Activated CD8-positive, alpha-beta T cell treated with anti-CD3 and anti-CD28 coated beads, Interleukin-2, amount 10 ng/mL, durations not matched to agents 7 days and 5 days (primary cell): Measurements from ENCODE around the gene LRRC42. TPM values are rescaled to one million over a fixed set of nuclear protein-coding genes. Genes with fewer than 3 reads are reported as not detected.
A peak's percentile ranks its signal among the peaks of the same experiment; 100 is the strongest.

ENCODE experiments used
- ATAC-seq: fragments of 150-1000 bp; cut with Tn5 transposase; one replicate; pipeline ENCODE4 v1.10.0; 2021; ENCODE audit warnings: moderate library complexity
- CTCF ChIA-PET: fragments of 350-600 bp; sonication (Branson Sonifier 250); formaldehyde crosslinking; loops from one replicate; lab custom pipeline; 2021; ENCODE audit warnings: antibody characterized with exemption; lab: Charles Lee
- POLR2A ChIA-PET: fragments of 350-600 bp; sonication (Branson Sonifier 250); formaldehyde crosslinking; loops from one replicate; lab custom pipeline; 2021; ENCODE audit warnings: antibody characterized with exemption; lab: Charles Lee
- DNase-seq: peaks from one replicate; pipeline ENCODE4 v3.0.0-alpha.2; 2020
- H3K27ac Mint-ChIP-seq: one replicate; pipeline ENCODE4 v1.8.0; 2021; ENCODE audit warnings: mild to moderate bottlenecking, mixed read lengths
- H3K27me3 Mint-ChIP-seq: one replicate; pipeline ENCODE4 v1.8.0; 2021; ENCODE audit warnings: low read depth, mixed read lengths
- H3K36me3 Mint-ChIP-seq: one replicate; pipeline ENCODE4 v1.8.0; 2021; ENCODE audit warnings: low read depth, mixed read lengths
- H3K4me1 Mint-ChIP-seq: one replicate; pipeline ENCODE4 v1.8.0; 2021; ENCODE audit warnings: low read depth, mixed read lengths
- H3K4me3 Mint-ChIP-seq: one replicate; pipeline ENCODE4 v1.8.0; 2021; ENCODE audit warnings: mild to moderate bottlenecking, mixed read lengths
- H3K9me3 Mint-ChIP-seq: one replicate; pipeline ENCODE4 v1.8.0; 2022; ENCODE audit warnings: mixed read lengths; ENCODE audit not compliant: insufficient read depth
- total RNA-seq, 2 experiments: library from RNA; stranded (reverse); gene quantifications; one replicate each; pipeline ENCODE4 v1.2.3, GENCODE V29; 2021

Gene LRRC42
- total RNA-seq, 2 experiments from 2014 or later = 26.3 to 26.8 TPM

DNA sequence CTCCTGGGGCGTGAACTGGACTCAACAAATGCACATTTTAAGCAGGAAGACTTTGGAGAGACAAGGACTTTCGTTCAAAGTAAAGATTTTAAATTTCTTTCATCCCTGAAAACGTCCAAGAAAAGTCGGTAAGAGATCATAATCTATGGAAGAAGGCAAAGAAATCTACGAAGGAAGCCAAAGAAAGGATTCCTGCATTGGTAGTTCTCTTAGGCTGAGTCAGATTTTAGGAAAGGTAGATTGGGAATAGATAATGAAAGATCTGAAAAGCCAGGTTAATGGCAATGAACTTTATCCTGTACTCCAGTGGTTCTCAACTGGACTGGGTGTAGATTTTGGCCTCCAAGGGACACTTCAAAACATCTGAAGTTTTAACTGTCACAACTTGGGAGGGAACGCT is 3.1 kb upstream of the LRRC42 start:
- no peak for DNase-seq
- no peaks in the 10 kb centered on the region for H3K27me3 Mint-ChIP-seq
- no peak overlapping the region for H3K27ac Mint-ChIP-seq
- H3K4me3 Mint-ChIP-seq = peak overlapping the region; percentile 98
- H3K36me3 Mint-ChIP-seq = peaks cover 40% of the 10 kb centered on the region
- no peaks in the 10 kb centered on the region for H3K9me3 Mint-ChIP-seq
- no peak for ATAC-seq
- H3K4me1 Mint-ChIP-seq = peaks cover 51% of the 10 kb centered on the region
- CTCF ChIA-PET = interaction anchor here (1.3 to 12.2 kb wide), 4 partner anchors 9 to 82 kb away, joined by 3 to 179 read pairs (median 8); no protein-coding TSS in a partner anchor
- POLR2A ChIA-PET = interaction anchor here (0.6 kb wide), 1 partner anchor 983 kb away, joined by 3 read pairs; no protein-coding TSS in a partner anchor

DNA sequence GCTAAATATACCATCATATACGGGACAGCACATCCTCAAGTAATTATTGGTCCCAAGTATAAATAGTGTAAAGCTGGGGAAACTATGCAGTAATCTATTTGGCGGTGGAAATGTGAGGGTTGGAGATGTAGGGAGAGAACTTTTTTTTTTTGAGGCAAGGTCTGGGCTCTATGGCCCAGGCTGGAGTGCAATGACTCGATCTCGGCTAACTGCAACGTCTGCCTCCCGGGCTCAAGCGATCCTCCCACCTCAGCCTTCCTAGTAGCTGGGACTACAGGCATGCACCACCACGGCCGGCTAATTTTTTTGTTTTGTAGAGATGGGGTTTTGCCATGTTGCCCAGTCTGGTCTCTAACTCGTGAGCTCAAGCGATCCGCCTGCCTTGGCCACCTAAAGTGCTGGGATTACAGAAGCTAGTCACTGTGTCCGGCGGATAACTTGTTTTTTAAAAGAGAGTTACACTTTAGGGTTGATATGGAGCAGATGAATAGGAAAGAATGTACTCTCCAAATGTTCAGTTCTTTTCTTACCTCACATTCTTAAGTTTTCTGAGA is 2.6 kb upstream of the LRRC42 start:
- Mint-ChIP-seq H3K9me3 (no peaks in the 10 kb centered on the region), H3K27me3 (no peaks in the 10 kb centered on the region), H3K4me1 (peaks cover 56% of the 10 kb centered on the region), H3K4me3 (peak overlapping the region; percentile 98), H3K27ac (peak overlapping the region; percentile 13), H3K36me3 (peaks cover 39% of the 10 kb centered on the region)
- DNase-seq (no peak), ATAC-seq (no peak)
- ChIA-PET POLR2A (interaction anchor here (0.6 kb wide), 1 partner anchor 983 kb away, joined by 3 read pairs; no protein-coding TSS in a partner anchor), CTCF (interaction anchor here (0.9 to 12.2 kb wide), 4 partner anchors 9 to 83 kb away, joined by 3 to 179 read pairs (median 3); no protein-coding TSS in a partner anchor)

DNA sequence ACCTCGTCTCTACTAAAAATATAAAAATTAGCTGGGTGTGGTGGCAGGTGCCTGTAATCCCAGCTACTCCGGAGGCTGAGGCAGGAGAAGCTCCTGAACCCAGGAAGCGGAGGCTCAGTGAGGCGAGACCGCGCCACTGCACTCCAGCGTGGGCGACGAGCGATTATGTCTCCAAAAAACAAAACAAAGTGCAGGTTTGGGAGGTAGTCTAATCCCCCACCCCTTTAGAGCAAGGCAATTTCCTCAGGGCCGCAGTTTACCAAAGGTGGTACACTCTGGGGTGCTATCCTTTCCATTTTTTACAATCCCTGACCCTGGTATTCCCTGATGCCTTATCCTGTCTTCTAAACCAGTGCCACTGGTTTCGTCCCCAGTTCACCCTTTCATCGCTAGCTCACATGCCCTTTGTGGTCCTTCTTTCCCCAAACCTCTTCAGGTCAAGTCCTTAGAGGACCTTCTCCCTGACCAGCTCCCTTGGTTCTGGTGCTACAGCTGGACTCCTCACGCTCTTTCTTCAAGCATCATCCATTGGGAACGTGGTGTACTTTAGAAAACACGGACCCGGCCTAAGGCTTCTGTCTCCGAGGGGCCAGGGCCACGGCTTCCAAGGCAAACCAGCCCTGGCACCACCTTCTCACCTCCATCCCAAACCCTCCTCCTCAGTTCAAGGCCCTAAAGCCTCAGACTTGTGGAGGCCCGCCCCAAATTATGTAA is 1.5 kb upstream of the LRRC42 start:
- ChIA-PET POLR2A (interaction anchor here (0.6 to 2.3 kb wide), 9 partner anchors 8 to 617 kb away, joined by 3 to 18 read pairs (median 3); partner anchors contain the start of genes TCEANC2, TMEM59 and YIPF1), CTCF (interaction anchor here (0.9 to 12.2 kb wide), 12 partner anchors 10 to 110 kb away, joined by 3 to 179 read pairs (median 4); no protein-coding TSS in a partner anchor)
- no peaks in the 10 kb centered on the region for H3K27me3 Mint-ChIP-seq
- peak overlapping the region; percentile 97 for H3K27ac Mint-ChIP-seq
- ATAC-seq = no peak
- peaks cover 54% of the 10 kb centered on the region for H3K4me1 Mint-ChIP-seq
- H3K9me3 Mint-ChIP-seq = no peaks in the 10 kb centered on the region
- DNase-seq = no peak
- peak overlapping the region; percentile 98 for H3K4me3 Mint-ChIP-seq
- H3K36me3 Mint-ChIP-seq = peaks cover 35% of the 10 kb centered on the region

DNA sequence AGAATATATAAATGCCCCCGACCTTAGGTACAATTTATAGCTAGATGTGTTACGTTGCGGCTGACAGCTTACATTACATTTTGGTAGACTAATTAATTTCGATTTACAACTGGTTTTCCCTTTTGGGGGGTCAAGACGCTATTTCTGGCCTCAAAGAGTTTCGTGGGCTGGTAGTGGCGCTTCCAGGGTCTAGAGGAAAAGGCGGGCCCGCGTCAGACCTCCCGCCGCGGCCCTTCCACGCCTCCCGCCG is 1.0 kb upstream of the LRRC42 start:
- peak overlapping the region; percentile 97 for H3K27ac Mint-ChIP-seq
- DNase-seq (no peak), ATAC-seq (no peak)
- ChIA-PET CTCF (interaction anchor here (1.0 to 12.2 kb wide), 10 partner anchors 11 to 109 kb away, joined by 3 to 179 read pairs (median 4); no protein-coding TSS in a partner anchor), POLR2A (interaction anchor here (0.6 to 2.3 kb wide), 10 partner anchors 9 to 618 kb away, joined by 3 to 18 read pairs (median 3); partner anchors contain the start of genes TCEANC2, TMEM59 and YIPF1)
- H3K36me3 Mint-ChIP-seq = peaks cover 33% of the 10 kb centered on the region
- H3K4me1 Mint-ChIP-seq = peaks cover 50% of the 10 kb centered on the region
- H3K4me3 Mint-ChIP-seq = peak overlapping the region; percentile 98
- no peaks in the 10 kb centered on the region for H3K9me3 Mint-ChIP-seq
- H3K27me3 Mint-ChIP-seq = no peaks in the 10 kb centered on the region

DNA sequence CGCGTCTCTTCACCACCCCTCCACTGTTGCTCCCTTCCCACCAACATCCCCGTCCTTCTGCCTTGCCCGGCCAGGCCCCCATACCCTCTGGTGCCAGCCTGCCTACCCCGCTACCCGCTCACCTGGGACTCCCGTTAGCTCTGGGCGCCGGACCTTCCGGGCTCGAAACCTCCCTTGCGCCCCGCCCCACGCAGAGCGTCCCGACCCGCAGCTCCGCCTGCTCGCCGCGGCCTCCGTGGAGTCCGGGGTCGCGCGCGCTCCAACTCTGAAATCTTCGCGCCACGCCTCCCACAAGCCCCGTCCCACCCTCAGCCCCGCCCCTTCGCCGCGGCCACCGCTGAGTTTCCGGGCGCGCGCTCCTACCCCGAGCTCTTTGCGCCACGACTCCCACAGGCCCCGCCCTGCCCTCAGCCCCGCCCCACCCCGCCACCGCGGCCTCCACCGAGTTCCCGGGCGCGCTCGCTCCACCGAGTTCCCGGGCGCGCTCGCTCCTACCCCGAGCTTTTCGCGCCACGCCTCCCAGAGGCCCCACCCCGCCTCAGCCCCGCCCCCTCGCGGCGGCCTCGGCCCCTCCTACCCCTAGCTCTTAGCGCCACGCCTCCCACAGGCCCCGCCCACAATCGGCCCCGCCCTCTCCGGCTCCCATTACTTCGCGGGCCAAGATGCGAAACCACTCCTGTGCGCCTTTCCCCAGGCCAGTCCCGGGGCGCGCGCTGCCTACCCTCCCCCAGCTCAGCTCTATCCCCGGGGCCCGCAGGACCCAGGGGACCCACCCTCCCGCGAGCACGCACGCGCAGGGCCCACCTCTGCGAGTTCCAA is 508 bp upstream of the LRRC42 start, which contains the start of gene IFT25:
Gene IFT25, minus strand, starts transcription at position 267 of the 819 bp plus-strand sequence. CDS start 5,617 bp downstream, outside the sequence.
- H3K9me3 Mint-ChIP-seq = no peaks in the 10 kb centered on the region
- H3K4me1 Mint-ChIP-seq = peaks cover 48% of the 10 kb centered on the region
- CTCF ChIA-PET = interaction anchor here (1.0 to 12.2 kb wide), 17 partner anchors 10 to 109 kb away, joined by 3 to 179 read pairs (median 4); partner anchors contain the start of genes TCEANC2, TMEM59 and YIPF1
- H3K27me3 Mint-ChIP-seq = no peaks in the 10 kb centered on the region
- H3K27ac Mint-ChIP-seq = peak within 1 kb of the TSS; percentile 97
- POLR2A ChIA-PET = interaction anchor here (0.6 to 2.3 kb wide), 10 partner anchors 9 to 533 kb away, joined by 3 to 18 read pairs (median 3); partner anchors contain the start of genes TCEANC2, TMEM59 and YIPF1
- peak within 1 kb of the TSS; percentile 98 for H3K4me3 Mint-ChIP-seq
- ATAC-seq = peak; percentile 83
- peaks cover 32% of the 10 kb centered on the region for H3K36me3 Mint-ChIP-seq
- DNase-seq = peak; percentile 98

DNA sequence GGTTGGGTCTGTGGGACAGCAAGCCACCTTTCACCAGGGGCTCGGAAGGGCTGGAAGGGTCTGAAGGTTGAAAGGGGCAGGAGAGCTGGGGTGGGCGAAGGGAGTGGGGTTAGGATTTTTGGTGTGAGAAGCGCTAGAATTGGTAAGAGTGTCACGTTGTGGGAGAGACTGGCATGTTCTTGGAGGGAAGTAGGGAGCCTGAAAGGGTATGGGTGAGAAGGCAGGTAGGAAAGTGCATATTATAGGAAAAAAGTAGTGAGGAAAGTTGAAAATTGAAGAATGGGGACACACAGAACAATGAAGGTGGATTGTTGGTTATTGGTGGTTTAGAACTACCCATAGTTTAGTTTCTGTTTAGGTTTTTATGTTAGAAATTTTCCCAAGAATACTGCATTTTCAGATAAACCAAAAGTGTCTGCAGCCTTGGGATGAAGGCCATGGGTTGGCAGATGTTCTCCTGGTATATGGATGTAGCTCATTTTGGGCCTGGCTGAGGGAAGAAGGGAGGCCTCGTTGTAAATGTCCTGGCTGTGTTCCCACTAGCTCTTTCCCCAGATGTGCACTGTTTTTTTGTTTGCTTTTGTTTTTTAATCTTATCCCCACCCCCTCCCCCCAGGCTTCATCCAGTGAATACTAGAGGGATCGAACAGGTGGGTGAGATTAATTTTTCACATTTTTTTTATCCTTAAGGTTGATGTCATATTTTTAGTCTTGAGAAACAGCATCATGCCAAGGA is 1.2 kb downstream of the LRRC42 start:
- Mint-ChIP-seq H3K4me3 (peak overlapping the region; percentile 72), H3K27ac (peak overlapping the region; percentile 77), H3K36me3 (peaks cover 37% of the 10 kb centered on the region), H3K4me1 (peaks cover 46% of the 10 kb centered on the region), H3K27me3 (no peaks in the 10 kb centered on the region), H3K9me3 (no peaks in the 10 kb centered on the region)
- ChIA-PET POLR2A (interaction anchor here (0.8 kb wide), 1 partner anchor 13 kb away, joined by 5 read pairs; no protein-coding TSS in a partner anchor), CTCF (interaction anchor here (0.9 to 12.2 kb wide), 12 partner anchors 8 to 111 kb away, joined by 3 to 179 read pairs (median 4); partner anchors contain the start of gene YIPF1)
- DNase-seq (no peak), ATAC-seq (no peak)

DNA sequence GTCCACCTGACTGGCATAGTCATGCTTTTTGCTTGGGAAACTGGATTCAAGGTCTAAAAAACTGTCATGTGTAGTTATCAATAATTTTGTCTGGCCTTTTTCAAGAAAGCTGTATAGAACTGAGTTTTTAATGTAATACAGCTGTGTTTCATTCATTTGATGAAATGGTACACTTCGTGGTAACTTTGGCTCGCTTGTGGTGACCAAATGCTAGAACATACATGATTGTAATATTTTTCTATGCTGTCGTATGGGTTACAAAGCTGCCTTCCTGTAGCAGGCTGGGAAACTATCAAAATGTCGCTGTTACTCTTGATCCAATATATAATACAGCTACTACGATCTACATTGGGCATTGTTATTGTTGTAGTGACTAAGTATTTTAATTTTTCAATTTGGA is 2.1 kb downstream of the LRRC42 start:
- CTCF ChIA-PET = interaction anchor here (0.9 to 12.2 kb wide), 12 partner anchors 8 to 112 kb away, joined by 3 to 179 read pairs (median 4); partner anchors contain the start of gene YIPF1
- Mint-ChIP-seq H3K4me1 (peaks cover 37% of the 10 kb centered on the region), H3K27ac (no peak overlapping the region), H3K27me3 (no peaks in the 10 kb centered on the region), H3K9me3 (no peaks in the 10 kb centered on the region), H3K36me3 (peaks cover 37% of the 10 kb centered on the region), H3K4me3 (no peak overlapping the region)
- ATAC-seq (no peak), DNase-seq (no peak)
- POLR2A ChIA-PET = interaction anchor here (0.8 kb wide), 1 partner anchor 14 kb away, joined by 5 read pairs; no protein-coding TSS in a partner anchor

DNA sequence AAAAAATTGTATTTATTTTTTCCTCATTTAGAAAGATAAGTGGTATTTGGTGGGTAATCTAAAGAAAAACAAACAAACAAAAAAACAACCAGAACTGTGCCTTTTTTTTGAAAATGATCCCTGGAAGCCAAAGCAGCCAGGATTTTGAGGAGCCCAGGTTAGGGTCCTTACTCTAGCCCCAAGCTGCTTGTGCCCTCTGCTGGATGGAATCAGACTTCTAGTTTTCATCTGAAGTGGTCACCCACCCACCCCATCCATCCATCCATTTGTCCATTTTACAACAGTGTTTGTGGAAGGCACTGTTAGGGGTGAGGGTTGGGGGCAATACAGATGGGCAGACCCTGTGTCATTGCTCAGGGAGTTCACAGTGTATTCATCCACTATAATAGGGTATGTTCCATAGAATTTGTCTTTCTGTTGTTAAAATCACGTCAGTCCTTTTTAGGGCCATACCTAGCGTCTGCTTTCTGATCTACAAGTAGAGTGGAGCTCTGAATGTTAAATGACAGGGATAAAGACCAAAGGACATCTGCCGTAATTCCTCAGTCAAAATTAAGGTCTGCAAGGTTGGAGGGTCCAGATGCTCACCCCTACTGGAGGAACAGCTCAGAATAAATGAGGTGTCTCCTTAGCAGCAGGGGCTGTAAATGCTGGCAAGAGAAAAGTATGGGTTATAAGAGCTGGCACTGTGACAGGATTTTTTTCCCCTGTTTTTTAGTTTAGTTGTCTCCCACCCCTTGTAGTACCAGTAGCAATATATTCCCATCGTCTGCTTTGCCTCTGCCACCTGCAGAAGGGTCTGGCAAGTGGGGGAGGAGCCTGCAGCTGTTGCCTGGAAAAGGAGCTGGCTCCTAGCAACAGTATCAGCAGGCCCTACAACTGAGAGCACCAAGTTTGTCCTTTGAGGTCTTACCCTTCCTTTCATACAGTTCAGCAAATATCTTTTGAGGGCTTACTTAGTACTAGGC is 3.2 kb downstream of the LRRC42 start:
- no peaks in the 10 kb centered on the region for H3K27me3 Mint-ChIP-seq
- peaks cover 27% of the 10 kb centered on the region for H3K4me1 Mint-ChIP-seq
- DNase-seq = peak; percentile 48
- H3K36me3 Mint-ChIP-seq = peaks cover 33% of the 10 kb centered on the region
- ATAC-seq = no peak
- POLR2A ChIA-PET = no interaction called here
- H3K27ac Mint-ChIP-seq = no peak overlapping the region
- no peak overlapping the region for H3K4me3 Mint-ChIP-seq
- no peaks in the 10 kb centered on the region for H3K9me3 Mint-ChIP-seq
- CTCF ChIA-PET = interaction anchor here (0.7 to 12.2 kb wide), 12 partner anchors 10 to 101 kb away, joined by 3 to 179 read pairs (median 6); no protein-coding TSS in a partner anchor

DNA sequence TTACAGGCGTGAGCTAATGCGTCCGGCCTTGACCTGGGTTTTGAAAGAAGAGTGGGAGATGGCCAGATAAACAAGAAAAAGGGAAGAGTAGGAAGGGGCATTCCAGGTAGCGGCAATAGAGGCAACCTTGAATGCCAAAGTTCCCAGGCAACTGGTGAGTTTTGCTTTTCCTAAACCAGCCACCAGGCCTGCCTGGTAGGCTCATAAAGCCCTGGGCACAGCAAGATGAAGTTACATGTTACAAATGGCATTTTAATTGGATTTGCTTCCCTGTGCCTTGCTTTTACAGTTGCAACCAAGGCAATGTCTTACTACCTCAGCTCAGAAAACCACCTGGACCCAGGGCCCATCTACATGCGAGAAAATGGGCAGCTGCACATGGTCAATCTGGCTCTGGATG is 5.5 kb downstream of the LRRC42 start:
- ChIA-PET CTCF (interaction anchor here (12.2 kb wide), 1 partner anchor 91 kb away, joined by 179 read pairs; no protein-coding TSS in a partner anchor), POLR2A (no interaction called here)
- H3K4me3 Mint-ChIP-seq = no peak overlapping the region
- ATAC-seq (no peak), DNase-seq (no peak)
- no peaks in the 10 kb centered on the region for H3K9me3 Mint-ChIP-seq
- H3K27ac Mint-ChIP-seq = no peak overlapping the region
- peaks cover 25% of the 10 kb centered on the region for H3K4me1 Mint-ChIP-seq
- peaks cover 35% of the 10 kb centered on the region for H3K36me3 Mint-ChIP-seq
- no peaks in the 10 kb centered on the region for H3K27me3 Mint-ChIP-seq
